ENCODE results near the gene WASHC1. TPM values are rescaled to one million over a fixed set of nuclear protein-coding genes. Genes with fewer than 3 reads are reported as not detected.
"Not testable (repeated sequence)": the region's sequence is repeated elsewhere in the genome, so short reads cannot be mapped to it uniquely, and the experiment has no call there.

The WASHC1 gene, protein sequence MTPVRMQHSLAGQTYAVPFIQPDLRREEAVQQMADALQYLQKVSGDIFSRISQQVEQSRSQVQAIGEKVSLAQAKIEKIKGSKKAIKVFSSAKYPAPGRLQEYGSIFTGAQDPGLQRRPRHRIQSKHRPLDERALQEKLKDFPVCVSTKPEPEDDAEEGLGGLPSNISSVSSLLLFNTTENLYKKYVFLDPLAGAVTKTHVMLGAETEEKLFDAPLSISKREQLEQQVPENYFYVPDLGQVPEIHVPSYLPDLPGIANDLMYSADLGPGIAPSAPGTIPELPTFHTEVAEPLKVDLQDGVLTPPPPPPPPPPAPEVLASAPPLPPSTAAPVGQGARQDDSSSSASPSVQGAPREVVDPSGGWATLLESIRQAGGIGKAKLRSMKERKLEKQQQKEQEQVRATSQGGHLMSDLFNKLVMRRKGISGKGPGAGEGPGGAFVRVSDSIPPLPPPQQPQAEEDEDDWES
- 18.7 TPM for polyA plus RNA-seq (2012; ENCODE audit: insufficient read depth, insufficient read length, low read depth)

DNA sequence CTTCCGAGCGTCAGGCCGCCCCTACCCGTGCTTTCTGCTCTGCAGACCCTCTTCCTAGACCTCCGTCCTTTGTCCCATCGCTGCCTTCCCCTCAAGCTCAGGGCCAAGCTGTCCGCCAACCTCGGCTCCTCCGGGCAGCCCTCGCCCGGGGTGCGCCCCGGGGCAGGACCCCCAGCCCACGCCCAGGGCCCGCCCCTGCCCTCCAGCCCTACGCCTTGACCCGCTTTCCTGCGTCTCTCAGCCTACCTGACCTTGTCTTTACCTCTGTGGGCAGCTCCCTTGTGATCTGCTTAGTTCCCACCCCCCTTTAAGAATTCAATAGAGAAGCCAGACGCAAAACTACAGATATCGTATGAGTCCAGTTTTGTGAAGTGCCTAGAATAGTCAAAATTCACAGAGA lies at the start of gene WASHC1:
Gene WASHC1, minus strand, starts transcription at position 101 of the 400 bp plus-strand sequence. CDS start 4,457 bp downstream, outside the sequence.
- not testable (repeated sequence) for H3K9me3 ChIP-seq, H3K27me3 ChIP-seq, DNase-seq, H3K4me1 ChIP-seq, H3K36me3 ChIP-seq
- peak within 1 kb of the TSS; percentile 44 for H3K4me3 ChIP-seq (ENCODE audit: low read depth, low read length)

DNA sequence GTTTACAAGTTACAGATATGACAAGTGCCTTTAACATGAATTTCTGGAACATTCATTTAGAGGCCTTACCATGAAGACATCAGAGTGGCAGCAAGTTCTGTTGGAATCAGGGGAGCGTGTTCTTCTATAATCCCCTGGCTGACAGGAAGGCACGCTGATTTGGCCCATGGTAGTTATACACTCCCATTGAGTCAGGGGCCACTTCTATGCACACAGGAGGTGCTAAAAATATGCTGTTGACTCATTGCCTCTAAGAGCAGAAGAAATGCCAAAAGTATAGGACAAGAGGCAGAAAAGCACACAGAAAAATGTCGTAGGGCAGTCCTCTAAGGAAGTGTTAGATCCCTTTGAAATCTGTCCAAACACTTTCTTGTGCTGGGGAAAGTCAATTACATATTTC lies 49.1 kb upstream of the WASHC1 start:
- not testable (repeated sequence) for H3K36me3 ChIP-seq; DNase-seq; H3K27me3 ChIP-seq; H3K9me3 ChIP-seq; H3K4me1 ChIP-seq; H3K4me3 ChIP-seq (ENCODE audit: low read depth, low read length)

DNA sequence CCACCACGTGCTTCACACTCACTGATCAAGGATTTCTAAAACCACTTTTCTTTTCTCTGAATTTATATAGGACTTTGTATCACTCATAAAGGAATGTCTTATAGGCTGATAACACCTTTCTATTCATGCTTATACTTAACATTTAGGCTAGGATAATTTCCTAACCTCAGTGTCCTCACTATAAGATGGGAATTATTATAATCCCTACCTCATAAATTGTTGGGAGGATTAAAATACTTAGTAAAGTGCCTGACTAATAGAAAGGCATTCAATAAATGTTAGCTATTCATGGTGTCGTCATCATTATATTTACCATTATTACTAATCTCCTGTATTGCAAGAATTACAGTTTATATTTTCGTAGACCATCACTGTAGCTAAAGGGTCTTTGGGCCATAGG lies 47.1 kb upstream of the WASHC1 start:
- H3K4me3 ChIP-seq (ENCODE audit: low read depth, low read length); H3K36me3 ChIP-seq; H3K4me1 ChIP-seq; DNase-seq; H3K9me3 ChIP-seq: not testable (repeated sequence)
- H3K27me3 ChIP-seq, result peaks cover 11% of the 10 kb centered on the region

DNA sequence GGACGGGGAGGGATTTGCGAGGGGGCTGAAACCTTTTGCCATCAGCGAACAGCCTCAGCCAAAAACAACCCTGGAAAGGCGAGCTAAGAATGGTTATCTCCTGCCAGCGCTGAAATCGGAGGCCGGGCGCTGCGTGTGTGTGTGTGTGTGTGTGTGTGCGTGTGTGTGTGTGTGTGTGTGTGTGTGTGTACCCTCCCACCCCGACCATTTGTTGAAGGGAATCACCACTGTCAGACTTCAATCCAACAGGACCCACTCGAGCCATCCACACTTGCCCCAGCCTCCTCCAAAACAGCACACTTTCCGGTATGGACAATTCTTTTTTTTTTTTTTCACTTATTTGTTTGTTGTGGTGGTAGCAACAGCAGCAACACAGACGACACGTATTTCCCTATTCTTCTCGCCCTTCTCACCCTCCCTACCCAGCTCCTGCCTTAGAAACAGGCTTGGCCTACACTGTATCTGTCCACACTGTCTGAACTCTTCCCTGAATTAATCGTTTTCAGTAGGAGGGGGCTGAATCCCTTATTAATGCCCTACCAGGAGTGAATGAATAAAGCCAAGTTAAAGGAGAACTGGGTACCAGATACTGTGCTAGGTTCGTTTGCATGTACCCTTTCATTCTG lies 44.8 kb upstream of the WASHC1 start:
- H3K27me3 ChIP-seq, result peaks cover 11% of the 10 kb centered on the region
- H3K36me3 ChIP-seq; H3K4me3 ChIP-seq (ENCODE audit: low read depth, low read length); H3K4me1 ChIP-seq; H3K9me3 ChIP-seq; DNase-seq: not testable (repeated sequence)

DNA sequence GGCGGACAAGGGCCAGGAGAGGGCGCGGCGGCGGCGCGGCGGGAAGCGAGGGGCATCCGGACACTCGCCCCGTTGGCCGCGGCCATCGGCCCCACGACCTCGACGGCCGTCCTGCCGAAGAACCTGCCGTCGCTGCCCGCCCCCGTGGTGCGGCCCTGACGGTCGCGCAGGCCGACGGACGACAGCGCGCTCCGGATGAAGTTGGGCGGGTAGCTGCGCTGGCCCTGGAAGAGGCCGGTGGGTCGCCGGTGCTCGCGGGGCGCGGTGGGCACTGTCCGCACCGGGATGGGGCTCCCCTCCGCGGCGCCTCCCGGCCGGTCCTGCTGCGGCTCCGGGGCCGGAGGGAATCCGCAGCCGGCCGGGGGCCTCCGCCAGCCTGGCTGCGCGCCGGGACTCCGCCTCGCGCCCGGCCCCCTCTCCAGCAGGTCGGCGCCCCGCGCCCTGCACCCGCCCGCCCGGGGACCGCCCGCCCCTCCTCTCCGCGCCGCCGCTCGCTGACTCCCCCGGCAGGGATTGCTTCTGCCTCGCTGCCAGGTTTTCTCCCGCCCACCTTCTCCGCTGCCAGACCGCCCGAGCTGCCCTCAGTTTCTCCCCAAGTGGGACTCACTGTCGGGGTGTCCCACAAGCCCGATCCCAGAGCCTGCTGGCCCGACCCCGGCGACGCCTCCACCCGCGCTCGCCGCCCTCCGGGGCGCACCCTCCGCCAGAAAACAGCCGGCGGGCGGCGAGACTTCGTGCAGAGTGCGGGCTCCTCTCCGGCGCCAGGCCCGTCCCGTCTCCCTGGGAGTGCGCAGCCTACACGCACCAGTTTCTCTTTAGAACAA lies 44.0 kb upstream of the WASHC1 start:
- H3K4me3 ChIP-seq (ENCODE audit: low read depth, low read length); DNase-seq: not testable (repeated sequence)

DNA sequence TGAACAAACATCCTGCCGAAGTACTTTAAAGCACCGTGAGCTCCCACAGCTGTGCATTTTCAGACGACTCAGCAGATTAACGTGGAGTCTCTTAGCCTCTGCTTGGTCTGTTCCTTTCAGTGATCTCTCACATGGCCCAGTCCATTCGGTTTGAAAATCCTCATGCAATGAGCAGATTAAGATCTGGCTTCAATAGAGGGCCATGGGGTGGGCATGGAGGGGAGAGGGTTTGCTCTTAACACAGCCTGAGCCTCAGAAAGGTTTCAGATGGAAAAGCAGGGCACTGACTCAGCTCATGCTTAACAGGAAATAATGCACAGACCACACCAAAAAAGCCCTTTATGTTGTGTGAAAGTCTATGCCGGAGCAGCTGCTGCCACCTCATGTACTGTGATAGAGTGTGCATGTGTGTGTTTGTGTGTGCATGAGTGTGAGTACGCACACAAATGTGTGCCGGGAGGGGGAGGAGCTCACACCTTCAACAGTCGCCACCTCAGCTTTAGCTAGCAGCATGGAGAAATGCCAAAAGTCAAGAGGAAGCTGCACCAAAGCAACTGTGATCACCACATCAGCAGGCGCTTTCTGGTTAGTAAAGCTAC lies 33.9 kb upstream of the WASHC1 start:
- not testable (repeated sequence) for H3K4me3 ChIP-seq (ENCODE audit: low read depth, low read length); DNase-seq; H3K4me1 ChIP-seq

More for the DNA sequence above, 44.0 kb upstream of the WASHC1 start:
- peaks cover 11% of the 10 kb centered on the region for H3K27me3 ChIP-seq
- not testable (repeated sequence) for H3K9me3 ChIP-seq, H3K4me1 ChIP-seq, H3K36me3 ChIP-seq

DNA sequence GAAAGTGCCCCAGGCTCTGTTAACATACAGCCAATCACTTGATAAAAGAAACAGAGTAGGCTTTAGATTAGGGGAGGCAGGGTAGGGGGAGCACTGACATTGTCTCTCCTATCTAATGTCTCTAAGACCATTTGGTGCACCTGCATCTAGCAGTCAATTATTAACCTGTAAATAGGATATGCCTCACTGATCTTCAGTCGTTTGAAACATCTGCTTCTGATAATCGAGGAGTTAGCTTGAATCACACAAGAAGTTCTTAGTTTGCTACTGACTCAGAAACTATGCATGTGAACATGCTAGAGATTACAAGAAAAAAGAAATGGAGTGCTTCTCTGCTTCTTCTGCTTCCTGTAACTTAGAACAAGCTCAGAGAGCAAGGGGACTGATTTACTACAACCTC lies 23.4 kb upstream of the WASHC1 start:
- H3K4me3 ChIP-seq (ENCODE audit: low read depth, low read length); H3K36me3 ChIP-seq; H3K4me1 ChIP-seq; H3K27me3 ChIP-seq; DNase-seq; H3K9me3 ChIP-seq: not testable (repeated sequence)

More for the DNA sequence above, 33.9 kb upstream of the WASHC1 start:
- not testable (repeated sequence) for H3K9me3 ChIP-seq, H3K36me3 ChIP-seq, H3K27me3 ChIP-seq

DNA sequence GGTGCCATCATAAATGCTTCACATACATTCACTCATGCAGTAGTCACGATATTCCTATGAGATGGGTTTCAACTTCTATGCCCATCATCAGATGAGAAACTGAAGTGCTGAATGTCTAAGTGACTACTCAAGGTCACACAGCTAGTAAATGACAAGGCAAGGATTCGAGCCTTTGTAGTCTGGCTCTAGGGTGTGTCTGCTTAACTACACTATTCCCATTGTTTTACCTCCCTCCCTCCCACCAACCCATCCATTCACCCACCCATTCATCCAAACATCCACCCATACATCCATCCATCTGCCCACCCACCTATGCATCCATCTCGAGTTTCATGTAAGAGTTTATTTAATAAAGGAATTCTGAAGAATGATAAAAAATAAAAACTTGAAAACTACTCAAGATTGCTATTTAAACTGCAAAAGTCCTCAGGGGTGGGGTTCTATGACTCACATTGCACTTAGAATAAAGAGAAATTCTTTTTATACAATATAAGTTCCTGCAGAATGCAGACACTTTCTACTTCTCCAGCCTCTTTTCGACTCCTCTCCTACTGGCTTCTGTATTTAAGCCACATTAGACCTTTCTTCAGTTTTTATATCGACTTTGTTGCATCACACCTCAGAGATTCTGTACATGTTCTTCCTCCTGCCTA lies 19.1 kb upstream of the WASHC1 start:
- H3K4me3 ChIP-seq (ENCODE audit: low read depth, low read length); H3K27me3 ChIP-seq; H3K9me3 ChIP-seq; H3K4me1 ChIP-seq; DNase-seq; H3K36me3 ChIP-seq: not testable (repeated sequence)

DNA sequence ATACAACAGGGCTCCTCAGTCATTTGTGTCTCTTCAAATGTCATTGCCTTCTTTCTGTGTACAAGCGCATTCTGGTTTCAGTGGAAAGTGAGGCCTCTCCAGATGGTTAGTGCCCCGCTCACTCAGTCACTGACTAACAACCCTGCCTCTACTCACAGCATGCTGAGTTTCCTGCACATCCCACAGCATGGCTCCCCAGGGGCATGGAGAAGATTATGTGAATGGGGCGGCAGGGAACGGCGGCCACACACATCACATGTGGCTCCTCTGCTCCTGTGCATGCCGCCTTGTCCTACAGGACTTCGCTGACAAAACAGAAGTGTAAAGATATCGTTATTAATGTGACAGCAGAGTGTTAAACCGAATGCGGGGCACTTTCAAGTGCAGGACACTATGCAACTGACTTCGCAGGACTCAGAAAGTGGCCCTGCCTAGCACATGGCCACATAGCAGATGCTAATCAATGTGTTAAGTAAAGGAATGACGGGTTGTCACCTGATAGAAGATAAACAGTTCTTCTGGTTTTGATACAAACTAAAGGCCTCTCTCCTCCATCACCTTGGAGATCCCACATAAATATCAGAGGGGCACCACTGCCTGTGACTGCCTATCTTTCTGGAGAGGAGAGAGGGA lies 17.5 kb upstream of the WASHC1 start:
- H3K4me3 ChIP-seq (ENCODE audit: low read depth, low read length); H3K9me3 ChIP-seq; DNase-seq; H3K4me1 ChIP-seq; H3K36me3 ChIP-seq; H3K27me3 ChIP-seq: not testable (repeated sequence)

DNA sequence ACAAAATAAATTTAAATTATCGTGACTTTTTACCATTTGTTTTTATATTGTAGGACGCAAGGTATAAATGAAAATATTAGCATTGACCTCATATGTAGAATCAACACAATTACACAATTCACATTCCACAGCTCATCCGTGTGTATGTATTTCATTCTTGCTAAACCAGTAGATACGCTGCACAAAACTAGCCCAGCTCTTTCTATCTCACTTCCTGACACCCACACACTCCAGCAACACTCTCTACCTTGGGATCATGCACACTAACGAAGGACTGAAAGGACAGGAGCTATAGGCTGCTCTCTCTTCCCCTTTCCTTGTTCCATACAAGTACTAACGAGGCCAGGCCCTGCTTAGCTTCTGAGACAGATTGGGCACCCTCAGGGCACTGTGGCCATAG lies 16.9 kb upstream of the WASHC1 start:
- DNase-seq; H3K27me3 ChIP-seq; H3K36me3 ChIP-seq; H3K4me1 ChIP-seq; H3K9me3 ChIP-seq; H3K4me3 ChIP-seq (ENCODE audit: low read depth, low read length): not testable (repeated sequence)

DNA sequence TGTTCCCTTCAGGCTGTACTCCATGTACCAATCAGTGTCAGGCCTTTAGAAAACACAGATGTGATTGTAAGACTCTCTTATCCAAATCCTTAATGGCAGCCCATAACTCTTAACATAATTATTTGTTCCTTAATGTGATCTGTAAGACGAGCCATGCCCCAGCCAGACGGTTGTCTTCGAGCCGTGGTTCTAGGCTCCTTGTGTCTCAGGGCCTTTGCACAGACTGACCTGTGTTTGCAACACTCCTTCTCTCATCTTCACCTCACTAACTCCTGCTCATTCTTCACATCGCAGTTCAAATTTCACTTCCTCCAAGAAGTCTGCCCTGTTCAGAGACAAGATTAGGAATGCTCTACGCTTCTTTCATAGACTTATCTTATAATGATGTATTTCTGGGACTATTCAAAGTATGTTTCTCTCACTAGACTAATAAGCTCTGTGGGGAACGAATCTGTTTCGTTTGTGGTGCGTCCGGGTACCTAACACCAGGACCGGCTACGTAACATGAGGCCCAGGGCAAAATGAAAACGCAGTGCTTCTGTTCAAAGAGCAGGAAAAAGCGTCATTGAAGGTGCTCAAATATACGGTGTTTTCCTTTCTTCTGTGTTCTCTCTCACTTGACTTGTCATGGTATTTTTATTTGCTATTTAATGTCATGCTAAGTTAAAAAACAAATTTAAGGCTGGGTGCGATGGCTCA lies 16.1 kb upstream of the WASHC1 start:
- not testable (repeated sequence) for H3K4me1 ChIP-seq; H3K27me3 ChIP-seq; H3K9me3 ChIP-seq; H3K4me3 ChIP-seq (ENCODE audit: low read depth, low read length); H3K36me3 ChIP-seq; DNase-seq

DNA sequence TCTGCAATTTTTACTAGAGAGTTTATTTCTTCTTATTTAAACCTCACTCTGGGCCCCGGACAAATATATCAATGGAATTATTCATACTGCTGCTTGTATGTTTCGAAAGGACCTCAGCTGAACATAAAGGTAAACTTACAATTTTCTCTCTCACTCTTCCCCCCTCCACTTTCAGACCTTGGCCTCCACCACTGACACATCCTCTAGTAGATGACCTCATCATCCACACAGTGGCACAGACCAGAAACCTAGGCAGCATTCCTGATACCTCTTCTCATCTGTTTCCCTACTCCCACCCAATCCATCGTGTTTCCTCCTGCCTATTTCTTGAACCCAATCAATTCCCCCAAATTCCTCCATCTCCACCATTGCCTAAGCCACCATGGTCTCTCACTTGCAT lies 15.2 kb upstream of the WASHC1 start:
- H3K4me3 ChIP-seq (ENCODE audit: low read depth, low read length); H3K27me3 ChIP-seq; H3K36me3 ChIP-seq; H3K4me1 ChIP-seq; H3K9me3 ChIP-seq; DNase-seq: not testable (repeated sequence)

DNA sequence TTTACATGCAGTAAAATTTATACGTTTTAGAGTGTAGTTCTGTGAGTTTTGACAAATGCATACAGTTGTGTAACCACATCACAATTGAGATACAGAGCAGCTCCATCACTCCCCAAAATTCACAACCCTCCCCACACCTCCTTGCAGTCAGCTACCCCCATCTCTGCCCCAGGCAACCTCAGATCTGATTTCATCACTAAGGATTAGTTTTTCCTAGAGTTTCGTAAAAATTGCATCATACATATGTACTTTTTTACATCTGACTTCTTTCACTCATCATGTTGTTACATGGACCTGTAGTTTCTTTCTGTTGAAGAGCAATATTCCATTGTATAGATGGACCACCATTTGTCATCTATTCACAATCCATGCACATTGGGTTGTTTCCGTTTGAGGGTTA lies 14.4 kb upstream of the WASHC1 start:
- H3K4me1 ChIP-seq; H3K27me3 ChIP-seq; DNase-seq; H3K4me3 ChIP-seq (ENCODE audit: low read depth, low read length); H3K36me3 ChIP-seq; H3K9me3 ChIP-seq: not testable (repeated sequence)

DNA sequence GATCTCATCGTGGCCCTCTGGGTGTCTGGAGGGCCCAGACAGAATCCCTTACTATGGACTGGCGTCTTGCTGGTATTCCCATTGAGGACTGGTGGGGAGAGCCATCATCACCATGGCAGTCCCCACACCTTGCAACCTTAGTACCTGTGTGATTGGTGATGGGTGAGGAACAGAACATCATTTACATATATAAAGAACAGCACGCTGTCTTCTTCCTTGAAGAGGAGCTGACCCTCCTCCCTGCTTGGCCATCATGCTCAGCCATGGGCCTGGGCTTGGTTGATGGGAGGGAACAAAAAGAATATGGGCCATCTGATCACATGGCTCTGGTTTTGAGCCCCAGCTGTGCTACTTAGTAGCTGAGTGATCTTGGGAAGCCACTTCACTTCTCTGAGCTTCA lies 13.9 kb upstream of the WASHC1 start:
- not testable (repeated sequence) for H3K27me3 ChIP-seq; H3K9me3 ChIP-seq; H3K36me3 ChIP-seq; DNase-seq; H3K4me1 ChIP-seq; H3K4me3 ChIP-seq (ENCODE audit: low read depth, low read length)
